Epithelial cell of proximal tubule (primary cell): ENCODE data around the gene BLVRB. TPM values are rescaled to one million over a fixed set of nuclear protein-coding genes. Genes with fewer than 3 reads are reported as not detected.
"Not testable (repeated sequence)": the region's sequence is repeated elsewhere in the genome, so short reads cannot be mapped to it uniquely, and the experiment has no call there.

Experiments used
- DNase-seq: peaks from one replicate; pipeline ENCODE4 v3.0.0-alpha.2; 2011; ENCODE audit warnings: low read depth
- H3K4me3 ChIP-seq: 2 replicates; pipeline ENCODE4 v1.5.1; 2011; ENCODE audit warnings: low read depth, mild to moderate bottlenecking, low read length
- total RNA-seq: library from RNA; depleted of rRNA; stranded (reverse); fragments of >200 nt; gene quantifications from 2 replicates; pipeline ENCODE4 v1.2.3, GENCODE V29; 2015
- TF ChIP-seq, protein P1 (sequence below): conservative IDR thresholded peaks from 2 replicates; pipeline ENCODE4 v1.5.1; 2012; ENCODE audit warnings: low read depth, mild to moderate bottlenecking, low read length

The BLVRB gene
- total RNA-seq, 1 donor from 2014 or later, result 34.0 TPM

DNA sequence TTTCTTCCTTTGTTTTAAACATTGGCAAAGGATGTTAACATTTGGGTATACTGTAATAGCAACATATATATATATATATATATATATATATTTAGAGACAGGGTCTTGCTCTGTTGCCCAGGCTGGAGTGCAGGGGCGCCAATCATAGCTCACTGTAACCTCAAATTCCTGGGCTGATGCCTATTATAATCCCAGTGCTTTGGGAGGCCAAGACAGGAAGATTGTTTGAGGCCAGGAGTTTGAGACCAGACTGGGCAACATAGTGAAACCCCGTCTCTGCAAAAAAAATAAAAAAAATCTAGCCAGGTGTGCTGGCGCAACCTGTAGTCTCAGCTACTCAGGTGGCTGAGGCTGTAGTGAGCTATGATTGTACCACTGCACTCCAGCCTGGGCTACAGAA is 5.4 kb downstream of the BLVRB start:
- DNase-seq, result no peak
- no peak overlapping the region for H3K4me3 ChIP-seq
- TF ChIP-seq, protein P1, sequence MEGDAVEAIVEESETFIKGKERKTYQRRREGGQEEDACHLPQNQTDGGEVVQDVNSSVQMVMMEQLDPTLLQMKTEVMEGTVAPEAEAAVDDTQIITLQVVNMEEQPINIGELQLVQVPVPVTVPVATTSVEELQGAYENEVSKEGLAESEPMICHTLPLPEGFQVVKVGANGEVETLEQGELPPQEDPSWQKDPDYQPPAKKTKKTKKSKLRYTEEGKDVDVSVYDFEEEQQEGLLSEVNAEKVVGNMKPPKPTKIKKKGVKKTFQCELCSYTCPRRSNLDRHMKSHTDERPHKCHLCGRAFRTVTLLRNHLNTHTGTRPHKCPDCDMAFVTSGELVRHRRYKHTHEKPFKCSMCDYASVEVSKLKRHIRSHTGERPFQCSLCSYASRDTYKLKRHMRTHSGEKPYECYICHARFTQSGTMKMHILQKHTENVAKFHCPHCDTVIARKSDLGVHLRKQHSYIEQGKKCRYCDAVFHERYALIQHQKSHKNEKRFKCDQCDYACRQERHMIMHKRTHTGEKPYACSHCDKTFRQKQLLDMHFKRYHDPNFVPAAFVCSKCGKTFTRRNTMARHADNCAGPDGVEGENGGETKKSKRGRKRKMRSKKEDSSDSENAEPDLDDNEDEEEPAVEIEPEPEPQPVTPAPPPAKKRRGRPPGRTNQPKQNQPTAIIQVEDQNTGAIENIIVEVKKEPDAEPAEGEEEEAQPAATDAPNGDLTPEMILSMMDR, result no peak

- no peak for DNase-seq
- TF ChIP-seq, protein P1, result no peak
- H3K4me3 ChIP-seq, result no peak overlapping the region
Observed at GRCh38 chr19:40458597-40458974, 7.0 kb downstream of the BLVRB start.

DNA sequence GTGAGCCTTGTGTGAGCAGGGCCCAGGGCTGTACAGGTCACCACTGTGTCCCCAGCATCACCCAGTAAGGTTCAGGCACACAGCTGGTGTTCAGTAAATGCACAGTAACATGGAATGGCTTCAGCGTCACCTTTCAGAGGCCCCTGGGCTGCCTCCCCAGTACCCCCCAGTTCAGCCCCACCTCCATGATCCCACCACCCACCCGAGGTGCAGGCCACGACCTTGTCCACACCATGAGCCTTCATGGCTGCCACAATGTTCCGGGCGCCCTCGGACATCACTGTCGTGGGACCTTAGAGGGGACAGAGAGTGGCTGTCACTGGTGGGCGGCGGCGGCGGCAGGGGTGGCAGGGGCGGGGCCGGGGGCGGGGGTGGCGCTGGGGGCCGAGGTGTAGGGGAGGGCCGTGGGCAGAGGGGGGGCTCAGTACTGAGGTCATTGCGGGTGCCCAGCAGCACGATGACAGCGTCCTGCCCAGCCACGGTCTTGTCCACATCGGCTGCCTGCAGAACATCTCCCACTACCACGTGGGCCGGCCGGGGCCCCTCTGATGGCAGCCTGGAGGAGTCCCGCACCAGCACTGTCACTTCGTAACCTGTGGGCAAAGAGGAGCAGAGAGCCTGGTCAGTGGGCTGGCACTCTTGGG is 7.5 kb downstream of the BLVRB start:
- H3K4me3 ChIP-seq, result no peak overlapping the region
- TF ChIP-seq, protein P1, result no peak

GRCh38 chr19:40457048-40457447 is 8.5 kb downstream of the BLVRB start:
- no peak overlapping the region for H3K4me3 ChIP-seq
- DNase-seq, result no peak
- TF ChIP-seq, protein P1, result no peak

More for the DNA sequence above, 7.5 kb downstream of the BLVRB start:
- no peak for DNase-seq

- not testable (repeated sequence) for DNase-seq, H3K4me3 ChIP-seq
Observed at GRCh38 chr19:40453943-40454342, 11.6 kb downstream of the BLVRB start.

DNA sequence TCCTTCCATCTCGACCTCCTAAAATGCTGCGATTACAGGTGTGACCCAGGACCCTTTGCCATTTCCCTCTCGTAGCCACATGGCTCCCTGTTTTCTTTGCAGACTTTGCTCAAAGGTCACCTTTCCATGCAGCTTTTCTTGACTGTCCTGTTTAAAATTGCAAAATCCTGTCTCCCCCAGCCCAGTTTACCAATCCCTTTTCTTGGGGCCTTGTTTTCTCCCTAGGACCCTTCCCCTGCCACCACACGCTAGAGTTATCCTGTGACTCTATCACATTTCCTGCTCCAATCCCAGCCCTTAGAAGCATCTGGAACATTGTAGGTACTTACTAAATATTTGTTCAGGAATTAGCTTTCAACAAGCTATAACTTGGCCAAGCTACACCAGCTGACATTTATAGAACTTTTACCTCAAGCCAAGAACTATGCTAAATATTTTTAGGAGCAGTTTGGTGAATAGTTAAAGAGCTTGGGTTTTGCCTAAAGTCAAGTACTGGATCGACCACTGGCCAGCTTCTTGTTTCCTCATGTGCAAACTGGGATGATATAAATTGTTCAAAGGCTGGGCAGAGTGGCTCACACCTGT is 12.3 kb downstream of the BLVRB start:
- TF ChIP-seq, protein P1, result no peak
- DNase-seq, result no peak

GRCh38 chr19:40452016-40452415 is 13.5 kb downstream of the BLVRB start:
- no peak for DNase-seq
- no peak overlapping the region for H3K4me3 ChIP-seq
- TF ChIP-seq, protein P1, result no peak

More for the DNA sequence above, 12.3 kb downstream of the BLVRB start:
- no peak overlapping the region for H3K4me3 ChIP-seq
